GM12873 (cell line): ENCODE measurements around the gene SND1.

Experiments used
- CTCF ChIP-seq: IDR thresholded peaks from 2 replicates; pipeline ENCODE4 v1.5.1; 2012; ENCODE audit warnings: low read depth, mild to moderate bottlenecking, moderate library complexity, low read length, control low read depth; ENCODE audit not compliant: insufficient read depth; ENCODE audit errors: missing control alignments

SND1 gene

GRCh38 chr7:128137181-128137580, 485.2 kb downstream of the SND1 start:
- TF ChIP-seq CTCF, result no peak

GRCh38 chr7:128139406-128139805, 487.4 kb downstream of the SND1 start:
- no peak for TF ChIP-seq CTCF

- TF ChIP-seq CTCF, result no peak
These were observed 489.7 kb downstream of the SND1 start for GRCh38 chr7:128141683-128142195.
